ENCODE data around the gene ITPRIPL2. TPM values are rescaled to one million over a fixed set of nuclear protein-coding genes. Genes with fewer than 3 reads are reported as not detected.
A peak's percentile ranks its signal among the peaks of the same experiment; 100 is the strongest.

ITPRIPL2 gene
- total RNA-seq, 1 donor from 2014 or later = 3.4 TPM

- Mint-ChIP-seq H3K36me3 (ENCODE audit: unreplicated experiment) (no peaks in the 10 kb centered on the region), H3K9me3 (ENCODE audit: unreplicated experiment) (no peaks in the 10 kb centered on the region), H3K4me3 (ENCODE audit: unreplicated experiment) (no peak overlapping the region), H3K27me3 (ENCODE audit: unreplicated experiment) (no peaks in the 10 kb centered on the region), H3K27ac (ENCODE audit: unreplicated experiment) (no peak overlapping the region), H3K4me1 (ENCODE audit: low read depth, unreplicated experiment) (peaks cover 13% of the 10 kb centered on the region)
- no peak for DNase-seq
- TF ChIP-seq CTCF (IDR thresholded peaks at IDR 0.05; ENCODE audit: partially characterized antibody, unreplicated experiment) = no peak
These were observed 22.9 kb downstream of the ITPRIPL2 start for GRCh38 chr16:19136549-19137196.

DNA sequence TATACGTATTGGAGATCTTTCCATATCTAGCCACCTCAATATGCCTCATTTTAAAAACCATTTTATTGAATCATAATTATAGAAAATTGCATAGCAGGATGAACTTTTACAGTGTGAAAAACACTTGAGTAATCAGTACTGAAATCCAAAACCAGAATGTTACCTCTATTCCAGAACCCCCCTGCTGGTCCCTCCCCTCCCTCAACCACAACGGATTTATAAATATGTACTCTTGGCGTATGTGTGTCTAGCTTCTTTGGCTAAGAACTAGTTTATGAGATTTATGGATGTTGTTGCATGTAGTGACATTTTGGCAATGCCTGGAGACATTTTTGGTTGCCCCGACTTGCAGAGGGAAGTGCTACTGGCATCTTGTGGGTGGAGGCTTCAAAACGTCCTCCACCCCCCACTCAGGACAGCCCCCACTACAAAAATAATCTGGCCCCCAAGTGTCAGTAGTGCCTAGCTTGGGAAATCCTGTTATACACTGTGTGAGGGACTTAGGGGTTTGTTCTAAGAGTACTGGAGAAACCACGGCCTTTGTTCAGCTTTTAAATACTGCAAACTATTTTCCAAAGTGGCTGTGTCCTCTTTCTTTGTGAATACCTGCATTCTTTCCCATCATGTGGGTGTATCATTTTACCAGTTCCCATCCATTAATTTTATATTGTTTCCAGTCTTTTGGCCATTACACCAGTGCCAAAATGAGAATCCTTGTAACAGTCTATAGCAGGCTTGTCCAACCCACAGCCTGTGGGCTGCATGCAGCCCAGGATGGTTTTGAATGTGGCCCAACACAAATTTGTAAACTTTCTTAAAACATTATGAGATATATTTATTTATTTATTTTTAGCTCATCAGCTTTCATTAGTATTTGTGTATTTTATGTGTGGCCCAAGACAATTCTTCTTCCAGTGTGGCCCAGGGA lies 23.7 kb downstream of the ITPRIPL2 start:
- H3K36me3 Mint-ChIP-seq (ENCODE audit: unreplicated experiment) = no peaks in the 10 kb centered on the region
- H3K27ac Mint-ChIP-seq (ENCODE audit: unreplicated experiment) = no peak overlapping the region
- H3K27me3 Mint-ChIP-seq (ENCODE audit: unreplicated experiment) = no peaks in the 10 kb centered on the region
- no peak for TF ChIP-seq CTCF (IDR thresholded peaks at IDR 0.05; ENCODE audit: partially characterized antibody, unreplicated experiment)
- peaks cover 11% of the 10 kb centered on the region for H3K4me1 Mint-ChIP-seq (ENCODE audit: low read depth, unreplicated experiment)
- no peaks in the 10 kb centered on the region for H3K9me3 Mint-ChIP-seq (ENCODE audit: unreplicated experiment)
- no peak overlapping the region for H3K4me3 Mint-ChIP-seq (ENCODE audit: unreplicated experiment)
- no peak for DNase-seq

GRCh38 chr16:19138601-19139000 lies 24.8 kb downstream of the ITPRIPL2 start:
- DNase-seq = no peak
- Mint-ChIP-seq H3K4me3 (ENCODE audit: unreplicated experiment) (no peak overlapping the region), H3K27ac (ENCODE audit: unreplicated experiment) (peak overlapping the region; percentile 5), H3K4me1 (ENCODE audit: low read depth, unreplicated experiment) (peaks cover 17% of the 10 kb centered on the region), H3K36me3 (ENCODE audit: unreplicated experiment) (no peaks in the 10 kb centered on the region), H3K27me3 (ENCODE audit: unreplicated experiment) (no peaks in the 10 kb centered on the region), H3K9me3 (ENCODE audit: unreplicated experiment) (no peaks in the 10 kb centered on the region)
- no peak for TF ChIP-seq CTCF (IDR thresholded peaks at IDR 0.05; ENCODE audit: partially characterized antibody, unreplicated experiment)

DNA sequence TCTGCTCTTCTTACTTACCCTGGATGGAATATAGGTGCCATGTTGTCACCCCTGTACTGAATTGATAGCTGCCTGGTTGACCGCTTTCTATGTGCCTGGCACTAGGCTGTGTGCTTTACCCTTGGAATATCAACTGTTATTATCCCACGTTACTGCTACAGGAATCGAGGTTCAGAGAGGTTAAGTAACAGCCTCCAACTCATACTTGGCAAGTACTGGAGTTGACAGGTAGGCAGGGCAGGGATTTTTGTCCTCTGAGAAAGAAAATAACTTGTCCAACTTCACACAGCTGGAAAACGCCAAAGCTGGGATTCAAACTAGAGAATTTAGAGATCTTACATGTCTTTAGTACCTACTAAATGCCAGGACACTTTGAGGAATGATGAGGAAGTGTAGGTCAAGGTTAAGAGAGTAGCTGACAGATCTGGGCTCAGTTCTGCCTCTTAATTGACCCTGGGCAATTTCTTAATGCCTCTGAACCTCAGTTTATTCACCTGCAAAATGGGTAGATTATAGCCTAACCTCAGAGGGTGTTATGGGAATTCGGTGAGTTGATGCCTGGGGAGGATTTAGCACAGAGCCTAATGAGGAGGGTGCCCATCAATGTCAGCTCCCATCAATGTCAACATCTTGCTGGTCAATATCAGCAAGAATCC lies 25.8 kb downstream of the ITPRIPL2 start:
- Mint-ChIP-seq H3K4me3 (ENCODE audit: unreplicated experiment) (no peak overlapping the region), H3K4me1 (ENCODE audit: low read depth, unreplicated experiment) (peaks cover 21% of the 10 kb centered on the region), H3K27ac (ENCODE audit: unreplicated experiment) (no peak overlapping the region), H3K36me3 (ENCODE audit: unreplicated experiment) (no peaks in the 10 kb centered on the region), H3K27me3 (ENCODE audit: unreplicated experiment) (no peaks in the 10 kb centered on the region), H3K9me3 (ENCODE audit: unreplicated experiment) (no peaks in the 10 kb centered on the region)
- DNase-seq = no peak
- no peak for TF ChIP-seq CTCF (IDR thresholded peaks at IDR 0.05; ENCODE audit: partially characterized antibody, unreplicated experiment)

Measured in glutamatergic neuron (in vitro differentiated cells).